H1 (cell line): ENCODE results near the gene CD52. TPM values are rescaled to one million over a fixed set of nuclear protein-coding genes. Genes with fewer than 3 reads are reported as not detected.

ENCODE experiments used
- CTCF ChIA-PET: fragments of 300-600 bp; sonication (Branson Sonifier 250); formaldehyde crosslinking; loops from one replicate; lab custom pipeline; 2021; ENCODE audit not compliant: partially characterized antibody; lab: Charles Lee
- POLR2A ChIA-PET: fragments of 300-600 bp; sonication (Branson Sonifier 250); formaldehyde crosslinking; loops from one replicate; lab custom pipeline; 2021; ENCODE audit warnings: inconsistent platforms; ENCODE audit not compliant: partially characterized antibody; lab: Charles Lee
- DNase-seq, 2 experiments: peaks; one replicate each; pipeline versions ENCODE4 v3.0.0 to v3.0.0-alpha.2; 2010 to 2022; ENCODE audit warnings: low spot score in 2 of 2, low read depth in 1 of 2, mixed read lengths in 1 of 2
- FAIRE-seq: peaks from 2 replicates; lab custom pipeline; 2011; peaks lifted over from hg19 to GRCh38; lab: Jason Lieb, UNC
- H2AFZ ChIP-seq: 2 replicates; pipeline ENCODE4 v1.8.1; 2012; ENCODE audit warnings: low read length, inconsistent platforms
- H2AK5ac ChIP-seq: 2 replicates; pipeline ENCODE4 v1.6.1; 2013; ENCODE audit warnings: low read depth, low read length
- H2BK120ac ChIP-seq: replicated peaks from 2 replicates; pipeline ENCODE3; 2013; ENCODE audit warnings: low read depth, low read length, inconsistent platforms
- H2BK12ac ChIP-seq: 2 replicates; pipeline ENCODE4 v1.6.1; 2013; ENCODE audit warnings: low read depth, low read length
- H2BK15ac ChIP-seq: 2 replicates; pipeline ENCODE4 v1.6.1; 2013; ENCODE audit warnings: low read length
- H2BK20ac ChIP-seq: 2 replicates; pipeline ENCODE4 v1.6.1; 2013; ENCODE audit warnings: low read length
- H2BK5ac ChIP-seq: 2 replicates; pipeline ENCODE4 v1.6.1; 2013; ENCODE audit warnings: low read depth, low read length
- H3K14ac ChIP-seq: 2 replicates; pipeline ENCODE4 v1.6.1; 2013; ENCODE audit warnings: inconsistent platforms; ENCODE audit not compliant: insufficient read length
- H3K18ac ChIP-seq: 2 replicates; pipeline ENCODE4 v1.6.1; 2013; ENCODE audit warnings: low read length; ENCODE audit errors: extremely low read depth
- H3K23ac ChIP-seq: 2 replicates; pipeline ENCODE4 v1.6.1; 2013; ENCODE audit warnings: inconsistent platforms; ENCODE audit not compliant: insufficient read length
- H3K23me2 ChIP-seq: 2 replicates; pipeline ENCODE4 v1.6.1; 2013; ENCODE audit warnings: low read depth, low read length
- H3K27ac ChIP-seq: 2 replicates; pipeline ENCODE4 v1.6.1; 2011; ENCODE audit warnings: low read depth, low read length, inconsistent platforms
- H3K27me3 ChIP-seq, 4 experiments: replicated peaks in 1 of 4; 1 replicate in 1 of 4; 2 replicates in 3 of 4; pipeline versions ENCODE4 v1.6.1 to v1.8.1; 2011 to 2013; ENCODE audit warnings: low read length in 3 of 4, mild to moderate bottlenecking in 3 of 4, inconsistent platforms in 2 of 4, mixed read lengths in 2 of 4, moderate library complexity in 1 of 4; ENCODE audit not compliant: control insufficient read depth in 3 of 4, insufficient read depth in 3 of 4; ENCODE audit errors: extremely low read depth in 1 of 4
- H3K36me3 ChIP-seq, 4 experiments: 2 replicates each; pipeline versions ENCODE4 v1.6.1 to v1.8.1; 2011 to 2013; ENCODE audit warnings: mild to moderate bottlenecking in 4 of 4, low read length in 3 of 4, moderate library complexity in 2 of 4, control low read depth in 1 of 4, inconsistent platforms in 1 of 4; ENCODE audit not compliant: insufficient read depth in 4 of 4, control insufficient read depth in 2 of 4
- H3K4ac ChIP-seq: replicated peaks from 2 replicates; pipeline ENCODE3; 2013; ENCODE audit warnings: low read length, low read depth, mixed read lengths, inconsistent platforms; ENCODE audit not compliant: insufficient read length
- H3K4me1 ChIP-seq, 4 experiments: replicated peaks in 1 of 4; 1 replicate in 1 of 4; 2 replicates in 3 of 4; pipeline versions ENCODE4 v1.6.1 to v1.8.1; 2011 to 2013; ENCODE audit warnings: low read length in 3 of 4, inconsistent platforms in 2 of 4, mixed read lengths in 1 of 4; ENCODE audit not compliant: insufficient read depth in 4 of 4, control insufficient read depth in 3 of 4
- H3K4me2 ChIP-seq, 2 experiments: 2 replicates each; pipeline versions ENCODE4 v1.6.1 to v1.8.1; 2011 to 2013; ENCODE audit warnings: low read depth in 2 of 2, low read length in 2 of 2, control low read depth in 1 of 2, inconsistent platforms in 1 of 2, mild to moderate bottlenecking in 1 of 2; ENCODE audit not compliant: insufficient read depth in 1 of 2
- H3K4me3 ChIP-seq, 4 experiments: fragments of 200-600, 300-600 bp in 1 of 4; sonication (generic), shearing (Covaris generic), sonication (Bioruptor Twin) in 1 of 4; 2 replicates each; pipeline versions ENCODE4 v1.5.1 to v1.8.1; 2011 to 2016; ENCODE audit warnings: low read length in 4 of 4, low read depth in 3 of 4, control low read depth in 2 of 4, inconsistent platforms in 2 of 4, mild to moderate bottlenecking in 2 of 4, mixed read lengths in 1 of 4, moderate library complexity in 1 of 4; ENCODE audit not compliant: insufficient read depth in 2 of 4; ENCODE audit errors: extremely low read depth in 1 of 4
- H3K56ac ChIP-seq: replicated peaks from 2 replicates; pipeline ENCODE3; 2013; ENCODE audit warnings: low read depth, mild to moderate bottlenecking, mixed read lengths, low read length, inconsistent platforms; ENCODE audit not compliant: insufficient read length
- H3K79me1 ChIP-seq: 2 replicates; pipeline ENCODE4 v1.6.1; 2013; ENCODE audit warnings: low read depth, low read length, control low read depth
- H3K79me2 ChIP-seq, 2 experiments: 2 replicates each; pipeline versions ENCODE4 v1.6.1 to v1.8.1; 2012 to 2013; ENCODE audit warnings: low read length in 2 of 2, mild to moderate bottlenecking in 2 of 2, inconsistent platforms in 1 of 2; ENCODE audit not compliant: insufficient read depth in 2 of 2, control insufficient read depth in 1 of 2
- H3K9ac ChIP-seq, 4 experiments: replicated peaks in 1 of 4; 1 replicate in 1 of 4; 2 replicates in 3 of 4; pipeline versions ENCODE4 v1.6.1 to v1.8.1; 2011 to 2013; ENCODE audit warnings: low read depth in 3 of 4, low read length in 3 of 4, control low read depth in 2 of 4, mild to moderate bottlenecking in 2 of 4, moderate library complexity in 2 of 4, inconsistent platforms in 1 of 4; ENCODE audit errors: extremely low read depth in 1 of 4
- H3K9me3 ChIP-seq, 2 experiments: 2 replicates each; pipeline versions ENCODE4 v1.6.1 to v1.8.1; 2012 to 2013; ENCODE audit warnings: mild to moderate bottlenecking in 2 of 2, moderate library complexity in 2 of 2, control low read depth in 1 of 2, inconsistent platforms in 1 of 2, low read depth in 1 of 2, low read length in 1 of 2, mixed read lengths in 1 of 2; ENCODE audit not compliant: insufficient read depth in 2 of 2
- H4K20me1 ChIP-seq, 2 experiments: replicated peaks in 1 of 2; 2 replicates each; pipeline versions ENCODE3 to v1.8.1; 2011 to 2013; ENCODE audit warnings: inconsistent platforms in 2 of 2, low read length in 2 of 2, mild to moderate bottlenecking in 1 of 2; ENCODE audit not compliant: insufficient read depth in 2 of 2, control insufficient read depth in 1 of 2
- H4K5ac ChIP-seq: 2 replicates; pipeline ENCODE4 v1.6.1; 2013; ENCODE audit warnings: low read length, low read depth, mixed read lengths, inconsistent platforms; ENCODE audit not compliant: insufficient read length
- H4K8ac ChIP-seq: 2 replicates; pipeline ENCODE4 v1.8.0; 2013; ENCODE audit warnings: mild to moderate bottlenecking, moderate library complexity, low read length, inconsistent platforms; ENCODE audit not compliant: insufficient read depth; ENCODE audit errors: extremely low read depth
- H4K91ac ChIP-seq: replicated peaks from 2 replicates; pipeline ENCODE3; 2013; ENCODE audit warnings: low read length, mixed read lengths, inconsistent platforms; ENCODE audit not compliant: insufficient read length
- CEBPB ChIP-seq: IDR thresholded peaks from 2 replicates; pipeline ENCODE4 v1.6.1; 2012; ENCODE audit warnings: low read depth, low read length
- CREB1 ChIP-seq: IDR thresholded peaks from 2 replicates; pipeline ENCODE4 v1.6.1; 2012; ENCODE audit warnings: inconsistent platforms
- HDAC6 ChIP-seq: IDR thresholded peaks from one replicate; pipeline ENCODE4 v1.7.1; 2012; ENCODE audit warnings: low read depth, mild to moderate bottlenecking, inconsistent platforms, low read length, moderate library complexity
- KDM4A ChIP-seq: IDR thresholded peaks from one replicate; pipeline ENCODE4 v1.7.1; 2012; ENCODE audit warnings: low read depth, mild to moderate bottlenecking, moderate library complexity, low read length, inconsistent platforms; ENCODE audit not compliant: severe bottlenecking
- PHF8 ChIP-seq: fragments of 200-600 bp; sonication (generic); conservative IDR thresholded peaks from 2 replicates; pipeline ENCODE4 v1.7.1; 2012; ENCODE audit warnings: low read depth, mild to moderate bottlenecking, inconsistent platforms, low read length, moderate library complexity
- RBBP5 ChIP-seq: IDR thresholded peaks from 2 replicates; pipeline ENCODE4 v1.7.1; 2012; ENCODE audit warnings: low read depth, mild to moderate bottlenecking, inconsistent platforms, low read length, moderate library complexity, borderline replicate concordance
- SP2 ChIP-seq: IDR thresholded peaks from 2 replicates; pipeline ENCODE4 v1.6.1; 2012; ENCODE audit warnings: mild to moderate bottlenecking, low read length, inconsistent platforms
- SP4 ChIP-seq: IDR thresholded peaks from 2 replicates; pipeline ENCODE4 v1.6.1; 2012; ENCODE audit warnings: low read length, inconsistent platforms
- WGBS, 2 experiments: shearing (Covaris generic) in 1 of 2; methylation state at CpG; one replicate each; pipeline versions ENCODE4 v1.1.6 to v1.1.7; 2013 to 2015; ENCODE audit warnings: low lambda C conversion rate in 2 of 2, mixed read lengths in 2 of 2, inconsistent platforms in 1 of 2, low coverage in 1 of 2, missing lambda C conversion rate in 1 of 2; ENCODE audit not compliant: insufficient replicate concordance in 2 of 2, insufficient coverage in 1 of 2, insufficient read length in 1 of 2; ENCODE audit errors: extremely low coverage in 1 of 2, missing lambda C conversion rate in 1 of 2; 5-methylcytosine and 5-hydroxymethylcytosine counted together
- polyA plus RNA-seq, 7 experiments: library from polyadenylated mRNA; depleted of rRNA in 3 of 7; stranded (reverse) in 5 of 7; unstranded in 2 of 7; fragments of >200 nt in 5 of 7; fragments of 200-250 nt in 2 of 7; gene quantifications; 1 replicate in 5 of 7; 2 replicates in 1 of 7; 4 replicates in 1 of 7; pipeline versions ENCODE4 v1.2.1 to v1.2.3, GENCODE V29; 2011 to 2013; ENCODE audit warnings: missing spikeins in 2 of 7, mixed read lengths in 2 of 7
- total RNA-seq: library from RNA; stranded (reverse); fragmentation: NEBNext Ultra II Directional; extraction: Animal tissue kit (Norgen Biotek cat#: 25700); gene quantifications from 2 replicates; pipeline ENCODE4 v1.2.1, GENCODE V29; 2021

The CD52 gene
- total and polyA plus RNA-seq, 2 of the 8 experiments (the other 6 are each of a cell fraction or from before 2014, with no cell fraction given) = 2.4 to 3.1 TPM

DNA sequence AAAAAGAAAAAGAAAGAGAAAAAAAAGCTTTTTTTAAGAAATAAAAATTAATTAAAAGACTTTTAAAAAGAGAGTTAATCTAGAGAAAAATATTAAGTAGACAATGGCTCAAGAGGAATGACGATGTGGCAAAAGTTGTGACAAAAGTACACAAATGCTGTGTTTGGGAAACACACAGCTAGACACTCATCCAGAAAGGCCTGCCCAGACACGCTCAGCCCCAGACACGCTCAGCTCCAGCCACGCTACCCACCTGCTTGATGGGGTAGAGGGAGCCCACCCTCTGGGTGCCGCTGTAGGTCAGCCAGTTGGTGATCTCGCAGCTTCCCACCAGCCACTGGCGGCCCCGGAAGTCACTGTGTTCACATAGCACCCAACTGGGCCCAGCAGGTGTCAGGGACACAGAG, 10.2 kb downstream of the CD52 start:
- Histone ChIP-seq H2BK15ac (no peak overlapping the region), H3K14ac (no peak overlapping the region), H4K91ac (no peak overlapping the region), H3K36me3 (peaks cover 5 to 27% (median 25%) of the 10 kb centered on the region in 4 experiments; a peak in 6 of 8 replicates), H3K56ac (no peak overlapping the region), H2BK5ac (0 out of 2 replicates have a peak overlapping the region, but pooled peaks have one; percentile 35), H3K27ac (peak overlapping the region; percentile 20; the same call in 1 of the 2 replicates), H3K18ac (no peak overlapping the region; the same call in 1 of the 2 replicates), H3K4me3 (no peak overlapping the region), H3K79me2 (no peaks in the 10 kb centered on the region), H2AFZ (no peak overlapping the region), H3K23ac (no peak overlapping the region), H3K23me2 (no peaks in the 10 kb centered on the region), H3K79me1 (no peaks in the 10 kb centered on the region), H2BK12ac (no peak overlapping the region), H3K9me3 (no peaks in the 10 kb centered on the region), H4K20me1 (peaks cover 0 to 2% of the 10 kb centered on the region in 2 experiments), H3K4me1 (no peaks in the 10 kb centered on the region), H3K4ac (no peak overlapping the region), H3K9ac (no peak overlapping the region), H4K8ac (no peak overlapping the region), H2AK5ac (no peak overlapping the region), H3K27me3 (no peaks in the 10 kb centered on the region), H4K5ac (no peak overlapping the region), H3K4me2 (no peak overlapping the region), H2BK20ac (no peak overlapping the region), H2BK120ac (no peak overlapping the region)
- CTCF ChIA-PET = interaction anchor here (0.7 to 57.0 kb wide), 6 partner anchors 9 to 35 kb away, joined by 3 to 1530 read pairs (median 6); partner anchors contain the start of genes CD52, SH3BGRL3 and UBXN11
- WGBS, 2 experiments = 80% methylated on average over 8 of the region's 8 CpGs; no CpG with 5 or more reads in 1 of the 2 experiments
- no peak for FAIRE-seq
- DNase-seq = no peak
- POLR2A ChIA-PET = interaction anchor here (1.2 to 1.5 kb wide), 3 partner anchors 13 to 102 kb away, joined by 3 to 5 read pairs (median 3); no protein-coding TSS in a partner anchor
- TF ChIP-seq PHF8 = no peak
- no peak for TF ChIP-seq CREB1
- TF ChIP-seq RBBP5 = no peak
- TF ChIP-seq KDM4A = no peak
- TF ChIP-seq SP4 = no peak
- TF ChIP-seq CEBPB = no peak
- no peak for TF ChIP-seq SP2
- no peak for TF ChIP-seq HDAC6
